ENCODE data around the gene SRRM3. TPM values are rescaled to one million over a fixed set of nuclear protein-coding genes. Genes with fewer than 3 reads are reported as not detected.
"Not testable (repeated sequence)": the region's sequence is repeated elsewhere in the genome, so short reads cannot be mapped to it uniquely, and the experiment has no call there.

The SRRM3 gene
- total RNA-seq, 1 donor: 0.18 TPM

DNA sequence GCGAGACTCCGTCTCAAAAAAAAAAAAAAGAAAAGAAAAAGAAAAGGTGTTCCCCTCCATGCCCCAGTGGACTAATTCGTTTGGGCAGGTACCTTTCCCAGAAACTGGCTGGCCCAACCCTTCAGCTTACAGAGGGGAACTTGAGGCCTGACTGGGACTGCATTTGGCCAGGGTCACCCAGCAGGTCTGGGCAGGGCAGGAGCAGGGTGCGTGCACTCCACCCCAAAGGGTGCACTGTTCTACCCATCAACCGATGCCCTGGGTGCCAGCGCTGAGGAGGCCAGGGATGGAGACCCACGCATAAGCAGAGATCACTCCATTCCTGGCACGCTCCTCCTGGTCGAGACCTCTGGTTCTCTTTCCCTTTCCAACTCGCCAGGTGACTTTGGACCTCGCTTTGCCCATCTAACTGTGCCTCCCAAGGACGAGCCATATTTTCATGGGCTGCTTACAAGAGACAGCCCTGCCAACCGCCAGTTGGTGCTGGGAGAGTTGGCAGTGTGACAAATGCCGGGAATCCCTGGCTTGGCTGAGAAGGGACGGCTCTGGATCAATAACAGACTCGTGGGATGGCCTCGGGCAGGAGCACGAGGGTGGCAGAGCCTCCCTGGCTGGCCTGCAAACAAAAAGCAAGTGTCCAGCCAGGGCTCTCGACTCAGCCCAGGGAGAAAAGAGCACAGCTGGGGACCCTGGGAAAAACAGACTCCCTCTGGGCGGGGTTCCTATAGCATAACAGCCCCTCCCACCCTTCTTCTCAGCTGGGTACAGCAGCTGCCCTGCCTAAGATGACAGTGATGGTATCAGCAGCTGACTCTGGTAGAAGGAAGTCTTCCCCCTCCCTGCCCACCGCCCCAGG lies 108.6 kb downstream of the SRRM3 start:
- TF ChIP-seq, protein P1, sequence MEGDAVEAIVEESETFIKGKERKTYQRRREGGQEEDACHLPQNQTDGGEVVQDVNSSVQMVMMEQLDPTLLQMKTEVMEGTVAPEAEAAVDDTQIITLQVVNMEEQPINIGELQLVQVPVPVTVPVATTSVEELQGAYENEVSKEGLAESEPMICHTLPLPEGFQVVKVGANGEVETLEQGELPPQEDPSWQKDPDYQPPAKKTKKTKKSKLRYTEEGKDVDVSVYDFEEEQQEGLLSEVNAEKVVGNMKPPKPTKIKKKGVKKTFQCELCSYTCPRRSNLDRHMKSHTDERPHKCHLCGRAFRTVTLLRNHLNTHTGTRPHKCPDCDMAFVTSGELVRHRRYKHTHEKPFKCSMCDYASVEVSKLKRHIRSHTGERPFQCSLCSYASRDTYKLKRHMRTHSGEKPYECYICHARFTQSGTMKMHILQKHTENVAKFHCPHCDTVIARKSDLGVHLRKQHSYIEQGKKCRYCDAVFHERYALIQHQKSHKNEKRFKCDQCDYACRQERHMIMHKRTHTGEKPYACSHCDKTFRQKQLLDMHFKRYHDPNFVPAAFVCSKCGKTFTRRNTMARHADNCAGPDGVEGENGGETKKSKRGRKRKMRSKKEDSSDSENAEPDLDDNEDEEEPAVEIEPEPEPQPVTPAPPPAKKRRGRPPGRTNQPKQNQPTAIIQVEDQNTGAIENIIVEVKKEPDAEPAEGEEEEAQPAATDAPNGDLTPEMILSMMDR (IDR thresholded peaks at IDR 0.05; ENCODE audit: insufficient read depth, low read length): no peak
- no peak overlapping the region for H3K4me3 ChIP-seq (ENCODE audit: low read depth, low read length)
- no peak for DNase-seq (ENCODE audit: low read depth)

DNA sequence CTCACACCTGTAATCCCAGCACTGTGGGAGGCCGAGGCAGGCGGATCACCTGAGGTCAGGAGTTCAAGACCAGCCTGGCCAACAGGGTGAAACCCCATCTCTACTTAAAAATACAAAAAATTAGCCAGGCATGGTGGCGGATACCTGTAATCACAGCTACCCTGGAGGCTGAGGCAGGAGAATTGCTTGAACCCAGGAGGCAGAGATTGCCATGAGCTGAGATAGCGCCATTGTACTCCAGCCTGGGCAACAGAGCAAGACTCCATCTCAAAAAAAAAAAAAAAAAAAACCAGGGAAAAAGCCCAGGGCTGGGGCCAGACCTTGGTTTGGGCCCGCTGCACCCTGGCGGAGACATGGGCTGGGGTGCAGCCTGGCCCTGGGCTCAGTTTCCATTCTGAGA lies 110.1 kb downstream of the SRRM3 start:
- not testable (repeated sequence) for DNase-seq (ENCODE audit: low read depth)

DNA sequence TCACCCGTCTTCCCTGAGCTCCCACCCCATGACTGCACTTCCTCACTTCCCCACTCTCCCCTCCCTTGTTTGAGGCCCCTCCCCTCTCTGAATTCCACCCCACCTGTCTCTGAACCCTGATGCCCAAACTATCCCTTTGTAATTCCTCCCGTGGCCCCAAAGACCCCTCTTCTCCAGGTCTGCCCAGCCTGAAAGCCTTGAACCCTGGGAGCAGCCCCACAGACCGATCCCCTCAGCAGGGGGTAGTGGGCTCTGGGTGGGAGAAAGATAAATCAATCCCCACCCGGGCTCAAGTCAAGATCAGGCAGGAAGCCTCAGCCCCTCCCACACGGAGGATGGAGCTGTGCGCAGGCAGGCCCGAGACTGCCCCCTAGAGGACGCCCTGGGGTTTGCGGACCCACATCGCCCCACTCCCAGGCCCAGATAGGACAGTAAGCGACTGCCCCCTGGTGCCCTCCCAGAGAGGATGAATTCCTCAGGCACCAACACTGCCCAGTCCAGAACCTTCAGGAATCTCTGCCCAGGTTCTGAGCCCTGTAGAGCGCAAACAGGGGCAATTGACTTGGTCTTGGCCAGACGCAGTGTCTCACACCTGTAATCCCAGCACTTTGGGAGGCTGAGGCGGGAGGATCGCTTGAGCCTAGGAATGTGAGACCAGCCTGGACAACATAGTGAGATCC lies 112.5 kb downstream of the SRRM3 start:
- H3K4me3 ChIP-seq (ENCODE audit: low read depth, low read length): no peak overlapping the region
- DNase-seq (ENCODE audit: low read depth): peak; percentile 93
- TF ChIP-seq, protein P1 (IDR thresholded peaks at IDR 0.05; ENCODE audit: insufficient read depth, low read length): peak; percentile 100

More for the DNA sequence above, 110.1 kb downstream of the SRRM3 start:
- not testable (repeated sequence) for H3K4me3 ChIP-seq (ENCODE audit: low read depth, low read length)

DNA sequence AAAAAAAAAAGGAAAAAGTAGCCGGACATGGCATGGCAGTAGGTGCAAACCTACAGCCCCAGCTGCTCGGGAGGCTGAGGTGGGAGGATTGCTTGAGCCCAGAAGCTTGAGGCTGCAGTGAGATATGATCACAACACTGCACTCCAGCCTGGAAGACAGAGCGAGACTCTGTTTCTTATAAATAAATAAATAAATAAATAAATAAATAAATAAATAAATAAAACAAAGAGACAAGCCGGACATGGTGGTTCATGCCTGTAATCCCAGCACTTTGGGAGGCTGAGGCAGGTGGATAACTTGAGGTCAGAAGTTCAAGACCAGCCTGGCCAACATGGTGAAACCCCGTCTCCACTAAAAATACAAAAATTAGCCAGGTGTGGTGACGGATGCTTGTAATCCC lies 113.0 kb downstream of the SRRM3 start:
- not testable (repeated sequence) for H3K4me3 ChIP-seq (ENCODE audit: low read depth, low read length); DNase-seq (ENCODE audit: low read depth)

DNA sequence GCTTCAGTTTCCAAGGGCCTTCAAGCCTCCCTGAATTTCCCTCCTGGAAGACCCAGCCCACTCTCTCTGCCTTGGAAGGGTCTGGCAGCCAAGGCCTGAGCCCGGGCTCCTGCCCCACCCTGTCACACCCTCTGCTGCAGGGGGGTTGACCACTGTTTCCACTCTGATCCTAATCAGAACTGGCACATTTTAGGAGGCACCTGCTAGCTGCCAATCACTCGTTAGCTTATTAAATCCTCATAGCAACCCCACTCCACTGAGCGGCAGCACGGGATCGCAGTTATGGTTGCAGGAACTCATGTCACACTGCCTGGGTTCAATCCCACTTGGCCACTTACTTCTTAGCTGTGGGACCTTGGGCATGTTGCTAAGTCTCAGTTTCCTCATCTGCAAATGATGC lies 113.7 kb downstream of the SRRM3 start:
- H3K4me3 ChIP-seq (ENCODE audit: low read depth, low read length): no peak overlapping the region
- DNase-seq (ENCODE audit: low read depth): no peak
- TF ChIP-seq, protein P1 (IDR thresholded peaks at IDR 0.05; ENCODE audit: insufficient read depth, low read length): no peak

DNA sequence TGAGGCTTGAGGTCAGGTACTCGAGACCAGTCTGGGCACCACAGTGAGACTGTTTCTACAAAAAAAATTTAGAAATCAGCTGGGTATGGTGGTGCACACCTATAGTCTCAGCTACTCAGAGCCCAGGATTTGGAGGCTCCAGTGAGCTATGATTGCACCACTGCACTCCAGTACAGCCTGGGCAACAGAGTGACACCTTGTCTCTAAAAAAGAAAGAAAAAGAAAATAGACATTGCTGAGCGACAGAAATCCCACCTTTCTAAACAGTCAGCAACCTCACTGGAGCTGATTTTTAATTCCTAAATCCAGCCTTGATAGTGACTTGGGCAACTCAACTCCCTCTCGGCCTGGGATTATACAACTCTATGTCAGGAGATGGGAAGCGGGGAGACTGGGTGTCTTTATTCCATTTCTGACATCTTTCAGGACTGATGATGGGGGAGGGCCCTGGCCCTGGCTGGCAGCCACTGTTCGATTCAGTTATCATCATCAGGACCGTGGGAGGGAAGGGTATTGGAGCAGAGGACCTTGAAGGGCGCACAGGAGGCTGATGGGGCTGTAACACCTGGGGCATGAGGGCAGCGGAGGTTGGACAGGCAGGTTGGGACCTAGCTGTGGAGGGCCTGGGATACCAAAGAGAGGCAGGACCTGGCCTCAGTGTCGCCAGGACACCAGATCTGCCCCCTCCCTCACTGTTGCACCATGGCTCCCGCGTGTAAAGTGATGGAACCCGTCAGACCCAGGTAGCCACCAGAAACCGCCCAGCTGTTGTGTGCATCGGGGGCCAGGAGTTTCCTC lies 115.5 kb downstream of the SRRM3 start:
- peak overlapping the region; percentile 63 for H3K4me3 ChIP-seq (ENCODE audit: low read depth, low read length)
- TF ChIP-seq, protein P1 (IDR thresholded peaks at IDR 0.05; ENCODE audit: insufficient read depth, low read length): no peak
- no peak for DNase-seq (ENCODE audit: low read depth)

DNA sequence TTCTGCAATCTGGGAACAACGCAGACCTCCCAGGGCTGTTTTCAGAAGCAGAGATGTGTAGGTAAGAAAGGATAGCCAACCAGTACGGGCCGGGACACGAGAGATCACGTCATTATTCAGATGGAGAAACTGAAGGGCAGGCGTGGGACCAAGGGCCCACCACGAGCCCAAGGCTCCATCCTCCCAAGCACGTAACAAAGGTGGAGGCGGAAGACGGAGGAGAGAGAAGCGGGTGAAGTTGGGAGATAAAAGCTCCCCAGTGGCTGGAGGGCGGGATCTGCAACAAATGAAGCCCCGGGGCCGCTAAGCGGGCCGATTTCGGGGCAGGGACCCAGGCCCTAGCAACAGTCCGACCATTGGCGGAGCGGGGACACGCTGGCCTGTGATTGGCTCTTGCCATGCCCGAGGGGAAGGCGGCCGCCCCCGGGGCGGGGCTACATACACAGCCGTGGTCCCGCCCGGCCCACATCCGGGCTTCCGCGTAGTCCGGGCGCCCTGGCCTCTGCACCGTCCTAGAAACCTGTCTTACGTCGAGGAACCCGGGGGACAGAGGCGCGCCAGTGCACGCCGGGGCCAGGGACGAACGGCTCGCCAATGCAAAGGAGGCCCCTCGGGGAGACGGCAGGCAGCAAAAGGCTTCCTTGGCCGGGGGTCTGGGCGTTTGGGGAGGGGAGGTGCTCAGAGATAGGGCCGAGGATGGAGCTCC lies 116.2 kb downstream of the SRRM3 start:
- TF ChIP-seq, protein P1 (IDR thresholded peaks at IDR 0.05; ENCODE audit: insufficient read depth, low read length): no peak
- peak overlapping the region; percentile 92 for H3K4me3 ChIP-seq (ENCODE audit: low read depth, low read length)
- peak; percentile 94 for DNase-seq (ENCODE audit: low read depth)
